H9 (cell line): ENCODE data around the gene PRR13. TPM values are rescaled to one million over a fixed set of nuclear protein-coding genes. Genes with fewer than 3 reads are reported as not detected.

Experiments
- DNase-seq: peaks from one replicate; pipeline ENCODE4 v3.0.0-alpha.2; 2017
- H2AFZ ChIP-seq: one replicate; pipeline ENCODE4 v1.6.1; 2013; ENCODE audit warnings: mild to moderate bottlenecking, low read length, control low read depth, moderate library complexity
- H2AK5ac ChIP-seq: 2 replicates; pipeline ENCODE4 v1.6.1; 2013; ENCODE audit warnings: low read length, control low read depth, mixed read lengths; ENCODE audit not compliant: insufficient read length
- H2BK120ac ChIP-seq: one replicate; pipeline ENCODE4 v1.6.1; 2013; ENCODE audit warnings: low read depth, mild to moderate bottlenecking, low read length, control low read depth, inconsistent platforms; ENCODE audit not compliant: poor library complexity, severe bottlenecking
- H2BK12ac ChIP-seq: 2 replicates; pipeline ENCODE4 v1.6.1; 2013; ENCODE audit warnings: low read length, control low read depth, mixed read lengths, low read depth; ENCODE audit not compliant: insufficient read length
- H2BK15ac ChIP-seq: 2 replicates; pipeline ENCODE4 v1.6.1; 2013; ENCODE audit warnings: low read depth, low read length, control low read depth
- H2BK20ac ChIP-seq: one replicate; pipeline ENCODE4 v1.6.1; 2013; ENCODE audit warnings: low read depth, mild to moderate bottlenecking, low read length, control low read depth, inconsistent platforms; ENCODE audit not compliant: poor library complexity, severe bottlenecking
- H2BK5ac ChIP-seq: 2 replicates; pipeline ENCODE4 v1.6.1; 2013; ENCODE audit warnings: low read length, control low read depth, mixed read lengths; ENCODE audit not compliant: insufficient read length
- H3K14ac ChIP-seq: 2 replicates; pipeline ENCODE4 v1.6.1; 2013; ENCODE audit warnings: low read length, control low read depth; ENCODE audit not compliant: insufficient read depth
- H3K18ac ChIP-seq: 2 replicates; pipeline ENCODE4 v1.6.1; 2013; ENCODE audit warnings: low read depth, mild to moderate bottlenecking, mixed read lengths, low read length, control low read depth; ENCODE audit not compliant: insufficient read length
- H3K23ac ChIP-seq: 2 replicates; pipeline ENCODE4 v1.6.1; 2013; ENCODE audit warnings: low read length, control low read depth, mixed read lengths, low read depth; ENCODE audit not compliant: insufficient read length
- H3K23me2 ChIP-seq: 2 replicates; pipeline ENCODE4 v1.6.1; 2013; ENCODE audit warnings: low read depth, mild to moderate bottlenecking, mixed read lengths, low read length, control low read depth; ENCODE audit not compliant: insufficient read length, poor library complexity, severe bottlenecking
- H3K27ac ChIP-seq: 2 replicates; pipeline ENCODE4 v1.5.1; 2013; ENCODE audit warnings: low read length, control low read depth, mixed read lengths, low read depth; ENCODE audit not compliant: insufficient read length
- H3K27me3 ChIP-seq: 2 replicates; pipeline ENCODE4 v1.6.1; 2013; ENCODE audit warnings: low read length, control low read depth, inconsistent platforms; ENCODE audit not compliant: insufficient read depth
- H3K4ac ChIP-seq: 2 replicates; pipeline ENCODE4 v1.6.1; 2013; ENCODE audit warnings: low read depth, mild to moderate bottlenecking, control low read depth, inconsistent platforms, low read length, moderate library complexity
- H3K4me1 ChIP-seq: 2 replicates; pipeline ENCODE4 v1.6.1; 2013; ENCODE audit warnings: low read length, control low read depth, inconsistent platforms; ENCODE audit not compliant: insufficient read depth
- H3K4me2 ChIP-seq: 2 replicates; pipeline ENCODE4 v1.6.1; 2013; ENCODE audit warnings: low read length, control low read depth, mixed read lengths; ENCODE audit not compliant: insufficient read length, insufficient read depth
- H3K56ac ChIP-seq: 2 replicates; pipeline ENCODE4 v1.6.1; 2013; ENCODE audit warnings: low read depth, mild to moderate bottlenecking, mixed read lengths, low read length, control low read depth; ENCODE audit not compliant: insufficient read length
- H3K79me1 ChIP-seq: 2 replicates; pipeline ENCODE4 v1.6.1; 2013; ENCODE audit warnings: low read depth, mild to moderate bottlenecking, moderate library complexity, low read length, control low read depth, inconsistent platforms; ENCODE audit not compliant: insufficient read depth, poor library complexity, severe bottlenecking
- H3K79me2 ChIP-seq: 2 replicates; pipeline ENCODE4 v1.6.1; 2013; ENCODE audit warnings: low read length, control low read depth, inconsistent platforms; ENCODE audit not compliant: insufficient read depth
- H3K9ac ChIP-seq: 2 replicates; pipeline ENCODE4 v1.6.1; 2013; ENCODE audit warnings: low read length, control low read depth, mixed read lengths; ENCODE audit not compliant: insufficient read length; ENCODE audit errors: extremely low read depth
- H3K9me3 ChIP-seq: one replicate; pipeline ENCODE4 v1.6.1; 2013; ENCODE audit warnings: low read depth, low read length, inconsistent platforms; ENCODE audit not compliant: control insufficient read depth
- H3T11ph ChIP-seq: one replicate; pipeline ENCODE4 v1.6.1; 2013; ENCODE audit warnings: mild to moderate bottlenecking, low read length, control low read depth, inconsistent platforms
- H4K20me1 ChIP-seq: one replicate; pipeline ENCODE4 v1.6.1; 2013; ENCODE audit not compliant: control insufficient read depth, insufficient read length, insufficient read depth
- H4K5ac ChIP-seq: 2 replicates; pipeline ENCODE4 v1.6.1; 2013; ENCODE audit warnings: low read depth, mild to moderate bottlenecking, mixed read lengths, low read length, control low read depth; ENCODE audit not compliant: insufficient read length
- H4K8ac ChIP-seq: replicated peaks from 2 replicates; pipeline ENCODE4 v1.6.1; 2013; ENCODE audit warnings: low read length, control low read depth, mixed read lengths, low read depth; ENCODE audit not compliant: insufficient read length
- H4K91ac ChIP-seq: 2 replicates; pipeline ENCODE4 v1.6.1; 2013; ENCODE audit warnings: low read depth, mild to moderate bottlenecking, moderate library complexity, mixed read lengths, low read length, control low read depth; ENCODE audit not compliant: insufficient read length
- H3K27ac Mint-ChIP-seq, 3 experiments: 2 replicates in 2 of 3; 3 replicates in 1 of 3; pipeline ENCODE4 v1.8.0; 2020 to 2021; ENCODE audit warnings: mixed read lengths in 3 of 3, mild to moderate bottlenecking in 1 of 3, moderate library complexity in 1 of 3
- H3K27me3 Mint-ChIP-seq: 2 replicates; pipeline ENCODE4 v1.8.0; 2021; ENCODE audit warnings: low read depth, mild to moderate bottlenecking, moderate library complexity, mixed read lengths
- H3K36me3 Mint-ChIP-seq, 3 experiments: 2 replicates in 2 of 3; 3 replicates in 1 of 3; pipeline ENCODE4 v1.8.0; 2020 to 2021; ENCODE audit warnings: low read depth in 3 of 3, mixed read lengths in 3 of 3; ENCODE audit not compliant: insufficient read depth in 1 of 3
- H3K4me1 Mint-ChIP-seq, 2 experiments: 2 replicates each; pipeline ENCODE4 v1.8.0; 2020; ENCODE audit warnings: mixed read lengths in 2 of 2
- H3K4me3 Mint-ChIP-seq, 2 experiments: 2 replicates in 1 of 2; 3 replicates in 1 of 2; pipeline ENCODE4 v1.8.0; 2020 to 2021; ENCODE audit warnings: mild to moderate bottlenecking in 2 of 2, mixed read lengths in 2 of 2, moderate library complexity in 1 of 2
- H3K9me3 Mint-ChIP-seq, 2 experiments: 2 replicates in 1 of 2; 3 replicates in 1 of 2; pipeline ENCODE4 v1.8.0; 2020; ENCODE audit warnings: mild to moderate bottlenecking in 2 of 2, mixed read lengths in 2 of 2, moderate library complexity in 1 of 2
- whole genome bisulfite sequencing: extraction: QIAGEN DNeasy Blood & Tissue Kit; methylation state at CpG from one replicate; pipeline ENCODE4 v1.1.7; 2013; ENCODE audit warnings: missing lambda C conversion rate, low lambda C conversion rate, mixed read lengths; ENCODE audit not compliant: insufficient read length; ENCODE audit errors: extremely low coverage; 5-methylcytosine and 5-hydroxymethylcytosine counted together
- total RNA-seq: library from RNA; stranded (reverse); gene quantifications from 2 replicates; pipeline ENCODE4 v1.2.1, GENCODE V29; 2021
- TF ChIP-seq, protein P1 (sequence below): fragments of 200-600 bp; sonication (generic); conservative IDR thresholded peaks from 3 replicates; pipeline ENCODE4 v1.8.0; 2021; ENCODE audit warnings: antibody characterized with exemption, mild to moderate bottlenecking

The PRR13 gene
- total RNA-seq, 1 experiment from 2014 or later = 147 TPM

DNA sequence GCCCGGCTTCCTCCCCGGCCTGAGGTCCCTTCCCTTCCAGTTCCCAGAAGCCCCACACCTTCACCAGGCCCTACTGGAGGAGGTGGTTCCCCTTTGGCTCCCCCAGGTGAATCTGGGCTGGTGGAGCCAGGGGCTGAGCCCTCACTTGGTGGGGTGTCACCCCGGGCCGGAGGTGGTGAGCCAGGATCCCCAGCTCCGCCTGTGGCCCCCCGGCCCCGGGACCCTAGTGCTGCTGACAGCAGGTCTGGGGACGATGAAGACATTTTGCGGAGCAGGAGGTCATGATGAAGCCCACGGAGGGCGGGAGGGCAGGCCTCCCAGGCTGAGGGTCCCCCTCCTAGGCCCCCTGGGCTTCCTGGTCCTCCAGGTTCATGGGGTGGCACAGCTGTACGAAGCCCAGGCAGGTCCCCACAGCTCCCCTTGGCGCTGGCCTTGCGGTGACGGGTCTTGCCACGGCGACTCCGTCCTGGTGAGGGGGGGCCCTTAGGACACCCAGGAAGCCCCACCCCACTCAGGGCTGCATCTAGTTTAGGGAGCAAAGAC lies 41.2 kb downstream of the PRR13 start:
- Histone ChIP-seq H3K4me2 (no peak overlapping the region), H3K9me3 (no peaks in the 10 kb centered on the region), H2AK5ac (no peak overlapping the region), H3K79me2 (no peaks in the 10 kb centered on the region), H2BK15ac (no peak overlapping the region), H4K8ac (no peak overlapping the region), H3K79me1 (no peaks in the 10 kb centered on the region), H4K91ac (no peak overlapping the region), H3K18ac (no peak overlapping the region), H2AFZ (no peak overlapping the region), H4K20me1 (no peaks in the 10 kb centered on the region), H2BK20ac (no peak overlapping the region), H2BK120ac (no peak overlapping the region), H3K4me1 (no peaks in the 10 kb centered on the region), H2BK12ac (no peak overlapping the region), H3K56ac (no peak overlapping the region), H2BK5ac (no peak overlapping the region), H4K5ac (no peak overlapping the region), H3K23ac (no peak overlapping the region), H3K9ac (no peak overlapping the region), H3K27me3 (no peaks in the 10 kb centered on the region), H3K14ac (no peak overlapping the region), H3K23me2 (no peaks in the 10 kb centered on the region), H3K4ac (no peak overlapping the region), H3K27ac (no peak overlapping the region), H3T11ph (no peak overlapping the region)
- H3K27me3 Mint-ChIP-seq = peaks cover 1% of the 10 kb centered on the region; the same call in 1 of the 2 replicates
- peak overlapping the region in 1 of 3 experiments; percentile 82; a peak in 2 of 7 replicates for H3K27ac Mint-ChIP-seq
- no CpG with 5 or more reads among the region's 18 CpGs for WGBS
- TF ChIP-seq, protein P1, sequence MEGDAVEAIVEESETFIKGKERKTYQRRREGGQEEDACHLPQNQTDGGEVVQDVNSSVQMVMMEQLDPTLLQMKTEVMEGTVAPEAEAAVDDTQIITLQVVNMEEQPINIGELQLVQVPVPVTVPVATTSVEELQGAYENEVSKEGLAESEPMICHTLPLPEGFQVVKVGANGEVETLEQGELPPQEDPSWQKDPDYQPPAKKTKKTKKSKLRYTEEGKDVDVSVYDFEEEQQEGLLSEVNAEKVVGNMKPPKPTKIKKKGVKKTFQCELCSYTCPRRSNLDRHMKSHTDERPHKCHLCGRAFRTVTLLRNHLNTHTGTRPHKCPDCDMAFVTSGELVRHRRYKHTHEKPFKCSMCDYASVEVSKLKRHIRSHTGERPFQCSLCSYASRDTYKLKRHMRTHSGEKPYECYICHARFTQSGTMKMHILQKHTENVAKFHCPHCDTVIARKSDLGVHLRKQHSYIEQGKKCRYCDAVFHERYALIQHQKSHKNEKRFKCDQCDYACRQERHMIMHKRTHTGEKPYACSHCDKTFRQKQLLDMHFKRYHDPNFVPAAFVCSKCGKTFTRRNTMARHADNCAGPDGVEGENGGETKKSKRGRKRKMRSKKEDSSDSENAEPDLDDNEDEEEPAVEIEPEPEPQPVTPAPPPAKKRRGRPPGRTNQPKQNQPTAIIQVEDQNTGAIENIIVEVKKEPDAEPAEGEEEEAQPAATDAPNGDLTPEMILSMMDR = no peak
- DNase-seq = no peak
- H3K4me1 Mint-ChIP-seq = peaks cover 18 to 33% of the 10 kb centered on the region in 2 experiments
- H3K36me3 Mint-ChIP-seq = peaks cover 40 to 78% (median 76%) of the 10 kb centered on the region in 3 experiments
- no peak overlapping the region for H3K4me3 Mint-ChIP-seq
- no peaks in the 10 kb centered on the region for H3K9me3 Mint-ChIP-seq
